Ovary (tissue), 9 donors: ENCODE data around the gene CHD5. TPM values are rescaled to one million over a fixed set of nuclear protein-coding genes. Genes with fewer than 3 reads are reported as not detected.

Experiments
- DNase-seq, 5 donors: peaks; one replicate each; pipeline ENCODE4 v3.0.0-alpha.2; 2019 to 2020
- H3K27ac ChIP-seq, 2 donors: fragments of 200-600 bp; one replicate each; pipeline versions ENCODE4 v1.5.1 to v1.8.0; 2019 to 2022
- H3K27me3 ChIP-seq: fragments of 200-600 bp; one replicate; pipeline ENCODE4 v1.8.0; 2022
- H3K36me3 ChIP-seq: fragments of 200-600 bp; sonication (generic); one replicate; pipeline ENCODE4 v1.5.1; 2019
- H3K4me1 ChIP-seq: one replicate; pipeline ENCODE4 v1.8.1; 2013; ENCODE audit warnings: mild to moderate bottlenecking, moderate library complexity; ENCODE audit not compliant: insufficient read depth
- H3K4me3 ChIP-seq: fragments of 200-600 bp; sonication (generic); one replicate; pipeline ENCODE4 v1.5.1; 2017
- H3K9me3 ChIP-seq, 2 donors: fragments of 200-600 bp in 1 of 2; sonication (generic) in 1 of 2; one replicate each; pipeline versions ENCODE4 v1.5.1 to v1.8.1; 2013 to 2019; ENCODE audit warnings: mild to moderate bottlenecking in 1 of 2, moderate library complexity in 1 of 2
- EP300 ChIP-seq: sonication (generic); formaldehyde crosslinking; IDR thresholded peaks from one replicate; pipeline ENCODE4 v1.6.1; 2017; ENCODE audit warnings: antibody characterized with exemption
- POLR2A ChIP-seq: fragments of 450-650 bp; IDR thresholded peaks from one replicate; pipeline ENCODE4 v1.6.1; 2017; ENCODE audit warnings: antibody characterized with exemption, mild to moderate bottlenecking, moderate library complexity
- WGBS, 3 donors: extraction: QIAGEN DNeasy Blood & Tissue Kit in 1 of 3; methylation state at CpG; one replicate each; pipeline versions ENCODE4 v1.1.5 to v1.1.7; 2013 to 2017; 5-methylcytosine and 5-hydroxymethylcytosine counted together
- intact Hi-C, 4 donors: fragments of 100-400 bp; cut with DNase I; formaldehyde crosslinking; loops; one replicate each; pipeline versions ENCODE4 v1.11.0 to v1.15.1; 2022 to 2023
- polyA plus RNA-seq, 2 donors: library from polyadenylated mRNA; stranded (reverse); fragments of 200-250 nt in 1 of 2; fragments of 350-450 nt in 1 of 2; fragmentation: Illumina TruSeq in 1 of 2; extraction: RNeasy Lipid Tissue Mini Kit (QIAGEN cat#74804) in 1 of 2; gene quantifications; one replicate each; pipeline ENCODE4 v1.2.3, GENCODE V29; 2013 to 2014
- total RNA-seq, 7 donors: library from RNA; depleted of rRNA in 2 of 7; stranded (reverse); fragments of >200 nt in 2 of 7; fragmentation: NEBNext Ultra II Directional in 3 of 7; extraction: Animal tissue kit (Norgen Biotek cat#: 25700) in 3 of 7; gene quantifications; one replicate each; pipeline versions ENCODE4 v1.1.0 to v1.2.4, GENCODE V29; 2016 to 2023
- TF ChIP-seq, protein P1 (sequence below), 3 donors: fragments of 450-650 bp in 2 of 3; fragments of 200-600 bp in 1 of 3; IDR thresholded peaks; one replicate each; pipeline versions ENCODE4 v1.5.1 to v1.8.0; 2016 to 2022; ENCODE audit warnings: antibody characterized with exemption in 3 of 3, mild to moderate bottlenecking in 1 of 3
- donor health status: DM: no; HTN: no; CAD: no; lungs with moderate emphysema.
- donor health status: DM: no; HTN: no; CAD: no.
- donor health status: Bipolar disorder and iron deficiency.
- donor health status: DM: yes; HTN: yes; CAD: no.
- donor health status: DM: no; HTN: no; CAD: no.
- donor health status: DM: yes; HTN: yes; CAD: no.

CHD5 gene
- total and polyA plus RNA-seq, 9 donors = under 0.01 to 0.54 (median 0.23) TPM

DNA sequence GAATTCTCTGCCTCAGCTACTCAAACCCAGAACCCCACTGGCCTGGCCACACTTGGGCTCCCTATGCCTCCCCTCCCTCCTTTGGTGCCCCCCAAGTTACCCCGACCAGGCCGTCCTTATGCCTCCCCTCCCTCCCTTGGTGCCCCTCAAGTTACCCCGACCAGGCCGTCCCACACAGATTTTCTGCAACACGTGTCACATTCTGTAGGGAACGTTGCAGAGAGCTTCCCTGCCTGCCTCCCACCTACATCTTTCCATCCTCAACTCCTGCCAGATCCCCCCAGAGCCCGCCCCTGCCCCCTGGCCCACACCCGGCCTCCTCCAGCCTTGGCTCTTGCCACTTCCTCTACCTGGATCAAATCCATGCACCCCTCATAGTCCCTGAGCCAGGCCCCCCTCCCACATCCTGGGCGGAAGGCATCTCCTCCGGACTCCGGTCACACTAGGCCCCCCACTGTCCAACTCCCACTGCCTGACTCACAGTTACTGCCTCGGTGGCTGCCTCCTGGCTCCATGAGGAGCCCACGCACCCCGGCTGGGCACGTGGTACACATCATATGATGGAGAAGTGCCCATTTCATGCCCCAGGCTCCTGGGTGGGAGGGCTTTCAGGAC lies 93.3 kb downstream of the CHD5 start:
- H3K27me3 ChIP-seq = no peaks in the 10 kb centered on the region
- intact Hi-C loops = no loop called here
- no peak overlapping the region for H3K4me3 ChIP-seq
- H3K27ac ChIP-seq = no peak overlapping the region
- H3K4me1 ChIP-seq = no peaks in the 10 kb centered on the region
- DNase-seq = no peak
- H3K36me3 ChIP-seq = no peaks in the 10 kb centered on the region
- no peaks in the 10 kb centered on the region for H3K9me3 ChIP-seq
- TF ChIP-seq POLR2A (no peak), EP300 (no peak)
- TF ChIP-seq, protein P1, sequence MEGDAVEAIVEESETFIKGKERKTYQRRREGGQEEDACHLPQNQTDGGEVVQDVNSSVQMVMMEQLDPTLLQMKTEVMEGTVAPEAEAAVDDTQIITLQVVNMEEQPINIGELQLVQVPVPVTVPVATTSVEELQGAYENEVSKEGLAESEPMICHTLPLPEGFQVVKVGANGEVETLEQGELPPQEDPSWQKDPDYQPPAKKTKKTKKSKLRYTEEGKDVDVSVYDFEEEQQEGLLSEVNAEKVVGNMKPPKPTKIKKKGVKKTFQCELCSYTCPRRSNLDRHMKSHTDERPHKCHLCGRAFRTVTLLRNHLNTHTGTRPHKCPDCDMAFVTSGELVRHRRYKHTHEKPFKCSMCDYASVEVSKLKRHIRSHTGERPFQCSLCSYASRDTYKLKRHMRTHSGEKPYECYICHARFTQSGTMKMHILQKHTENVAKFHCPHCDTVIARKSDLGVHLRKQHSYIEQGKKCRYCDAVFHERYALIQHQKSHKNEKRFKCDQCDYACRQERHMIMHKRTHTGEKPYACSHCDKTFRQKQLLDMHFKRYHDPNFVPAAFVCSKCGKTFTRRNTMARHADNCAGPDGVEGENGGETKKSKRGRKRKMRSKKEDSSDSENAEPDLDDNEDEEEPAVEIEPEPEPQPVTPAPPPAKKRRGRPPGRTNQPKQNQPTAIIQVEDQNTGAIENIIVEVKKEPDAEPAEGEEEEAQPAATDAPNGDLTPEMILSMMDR (IDR thresholded peaks at IDR 0.05) = no peak
- 36 to 46% (median 38%) methylated on average over 15 of the region's 15 CpGs for WGBS, 3 donors

DNA sequence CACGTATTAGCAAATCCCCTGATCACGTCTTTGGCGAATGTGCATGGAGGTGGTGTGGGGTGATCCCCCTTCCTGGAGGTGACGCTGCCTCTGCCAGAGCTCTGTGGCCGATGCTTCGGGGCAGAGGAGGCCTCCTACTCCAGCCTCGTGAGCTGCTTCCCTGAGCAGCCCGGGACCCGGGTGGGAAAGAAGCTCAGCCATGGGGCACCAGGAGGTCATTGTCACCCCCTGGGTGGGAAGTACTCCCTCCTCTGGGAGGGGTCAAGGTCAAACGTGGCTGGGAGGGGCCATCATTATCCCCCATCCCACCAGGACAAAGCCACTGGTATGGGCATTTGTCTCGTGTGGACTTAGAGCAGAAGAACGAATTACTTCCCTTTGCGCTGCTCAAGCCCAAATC lies 93.8 kb downstream of the CHD5 start:
- intact Hi-C loops = no loop called here
- H3K9me3 ChIP-seq = no peaks in the 10 kb centered on the region
- H3K27ac ChIP-seq = no peak overlapping the region
- no peaks in the 10 kb centered on the region for H3K4me1 ChIP-seq
- WGBS, 3 donors = 77 to 79% (median 78%) methylated on average over 13 of the region's 13 CpGs
- no peak overlapping the region for H3K4me3 ChIP-seq
- TF ChIP-seq EP300 (no peak), POLR2A (no peak)
- TF ChIP-seq, protein P1 (IDR thresholded peaks at IDR 0.05) = no peak
- DNase-seq = no peak
- no peaks in the 10 kb centered on the region for H3K36me3 ChIP-seq
- no peaks in the 10 kb centered on the region for H3K27me3 ChIP-seq

DNA sequence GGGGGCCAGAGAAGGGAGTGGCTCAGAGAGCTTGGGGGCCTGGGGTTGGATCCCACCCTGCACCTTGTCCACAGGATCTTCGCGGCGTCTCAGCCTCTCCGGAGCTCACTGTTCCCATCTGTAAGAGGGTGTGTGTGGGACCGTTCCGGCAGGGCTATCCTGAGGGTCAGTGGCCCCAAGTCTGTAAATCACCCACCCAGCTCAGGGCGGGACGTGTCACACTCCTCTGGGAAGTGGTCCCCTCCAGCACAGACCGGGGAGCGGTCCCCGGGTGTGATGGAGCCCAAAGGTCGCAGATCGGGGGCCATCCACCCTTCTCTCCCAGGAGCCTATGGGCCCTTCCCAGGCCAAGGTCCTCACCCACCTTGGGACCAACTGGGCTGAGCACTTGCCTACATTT lies 94.5 kb downstream of the CHD5 start:
- Histone ChIP-seq H3K4me3 (no peak overlapping the region), H3K9me3 (no peaks in the 10 kb centered on the region), H3K36me3 (no peaks in the 10 kb centered on the region), H3K27ac (no peak overlapping the region), H3K4me1 (no peaks in the 10 kb centered on the region), H3K27me3 (no peaks in the 10 kb centered on the region)
- intact Hi-C loops = no loop called here
- TF ChIP-seq POLR2A (no peak), EP300 (no peak)
- TF ChIP-seq, protein P1 (IDR thresholded peaks at IDR 0.05) = no peak
- 90 to 97% (median 93%) methylated on average over 11 to 13 of the region's 13 CpGs for WGBS, 3 donors
- no peak for DNase-seq

DNA sequence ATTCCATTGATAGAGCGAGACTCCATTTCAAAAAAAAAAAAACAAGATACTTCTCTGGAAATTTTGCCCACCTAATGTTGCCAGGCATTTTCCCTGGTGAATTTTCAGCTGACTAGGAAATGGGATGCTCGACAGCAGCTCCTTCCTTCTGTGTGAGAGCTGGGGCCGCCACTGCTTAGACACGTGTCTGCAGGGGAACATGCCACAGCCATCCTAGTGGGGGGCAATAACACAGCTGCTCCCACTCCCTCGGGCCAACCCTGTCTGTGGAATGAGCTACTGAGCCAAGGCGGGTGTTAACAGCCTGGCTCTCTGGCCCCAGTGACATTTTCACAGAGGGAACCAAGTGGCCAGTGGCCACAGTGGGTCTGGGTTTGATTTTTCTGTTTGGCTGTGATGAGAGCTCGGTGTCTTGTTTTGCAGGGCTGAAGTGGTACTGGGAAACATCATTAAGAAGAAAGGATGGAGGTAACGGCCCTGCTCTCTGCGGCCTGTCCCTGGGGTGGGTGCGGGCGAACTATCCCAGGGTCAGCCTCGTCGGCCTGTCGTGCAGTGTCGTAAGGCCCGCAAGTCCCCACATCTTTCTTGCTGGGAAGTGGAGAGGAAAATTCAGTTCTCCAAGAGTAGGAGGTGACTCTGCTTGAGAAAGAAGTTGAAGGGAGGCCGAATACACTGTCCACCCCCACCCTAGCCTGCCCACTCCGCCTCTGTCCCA lies 95.2 kb downstream of the CHD5 start:
- H3K4me3 ChIP-seq = no peak overlapping the region
- 92 to 94% (median 93%) methylated on average over 18 of the region's 18 CpGs for WGBS, 3 donors
- DNase-seq = no peak
- no peaks in the 10 kb centered on the region for H3K4me1 ChIP-seq
- no peak overlapping the region for H3K27ac ChIP-seq
- intact Hi-C loops = no loop called here
- no peaks in the 10 kb centered on the region for H3K36me3 ChIP-seq
- H3K27me3 ChIP-seq = no peaks in the 10 kb centered on the region
- TF ChIP-seq POLR2A (no peak), EP300 (no peak)
- TF ChIP-seq, protein P1 (IDR thresholded peaks at IDR 0.05) = no peak
- H3K9me3 ChIP-seq = no peaks in the 10 kb centered on the region
